ENCODE data around the gene KRTAP19-8.
A peak's percentile ranks its signal among the peaks of the same experiment; 100 is the strongest.

The KRTAP19-8 gene, protein sequence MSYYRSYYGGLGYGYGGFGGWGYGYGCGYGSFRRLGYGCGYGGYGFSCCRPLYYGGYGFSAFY

DNA sequence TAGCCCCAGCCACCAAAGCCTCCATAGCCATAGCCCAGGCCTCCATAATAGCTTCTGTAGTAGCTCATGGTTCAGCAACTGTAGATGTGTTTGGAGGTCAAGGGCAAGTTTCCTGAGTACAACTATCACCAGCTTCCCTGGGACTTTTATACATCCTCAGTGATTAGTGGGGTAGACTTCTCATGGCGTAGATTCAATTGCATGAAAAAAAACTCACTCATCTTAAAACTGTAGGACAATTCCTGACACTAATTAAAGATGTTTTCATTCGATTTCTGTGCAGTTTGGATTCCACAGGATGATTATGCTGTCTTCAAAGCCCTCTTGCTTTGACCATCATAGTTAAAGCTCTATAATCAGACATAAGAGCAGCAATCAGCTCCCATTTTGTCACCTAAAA, at the start of gene KRTAP19-8:
TSS of gene KRTAP19-8 (minus strand) at position 101 of the 400 bp plus-strand sequence. CDS start at position 68, 33 bp downstream.
- H3K4me3 ChIP-seq (ENCODE audit: low read length): no peak within 1 kb of the TSS
- DNase-seq (ENCODE audit: low read depth): no peak
- TF ChIP-seq, protein P1, sequence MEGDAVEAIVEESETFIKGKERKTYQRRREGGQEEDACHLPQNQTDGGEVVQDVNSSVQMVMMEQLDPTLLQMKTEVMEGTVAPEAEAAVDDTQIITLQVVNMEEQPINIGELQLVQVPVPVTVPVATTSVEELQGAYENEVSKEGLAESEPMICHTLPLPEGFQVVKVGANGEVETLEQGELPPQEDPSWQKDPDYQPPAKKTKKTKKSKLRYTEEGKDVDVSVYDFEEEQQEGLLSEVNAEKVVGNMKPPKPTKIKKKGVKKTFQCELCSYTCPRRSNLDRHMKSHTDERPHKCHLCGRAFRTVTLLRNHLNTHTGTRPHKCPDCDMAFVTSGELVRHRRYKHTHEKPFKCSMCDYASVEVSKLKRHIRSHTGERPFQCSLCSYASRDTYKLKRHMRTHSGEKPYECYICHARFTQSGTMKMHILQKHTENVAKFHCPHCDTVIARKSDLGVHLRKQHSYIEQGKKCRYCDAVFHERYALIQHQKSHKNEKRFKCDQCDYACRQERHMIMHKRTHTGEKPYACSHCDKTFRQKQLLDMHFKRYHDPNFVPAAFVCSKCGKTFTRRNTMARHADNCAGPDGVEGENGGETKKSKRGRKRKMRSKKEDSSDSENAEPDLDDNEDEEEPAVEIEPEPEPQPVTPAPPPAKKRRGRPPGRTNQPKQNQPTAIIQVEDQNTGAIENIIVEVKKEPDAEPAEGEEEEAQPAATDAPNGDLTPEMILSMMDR (IDR thresholded peaks at IDR 0.05; ENCODE audit: insufficient read depth, low read depth, low read length, missing control alignments): no peak

DNA sequence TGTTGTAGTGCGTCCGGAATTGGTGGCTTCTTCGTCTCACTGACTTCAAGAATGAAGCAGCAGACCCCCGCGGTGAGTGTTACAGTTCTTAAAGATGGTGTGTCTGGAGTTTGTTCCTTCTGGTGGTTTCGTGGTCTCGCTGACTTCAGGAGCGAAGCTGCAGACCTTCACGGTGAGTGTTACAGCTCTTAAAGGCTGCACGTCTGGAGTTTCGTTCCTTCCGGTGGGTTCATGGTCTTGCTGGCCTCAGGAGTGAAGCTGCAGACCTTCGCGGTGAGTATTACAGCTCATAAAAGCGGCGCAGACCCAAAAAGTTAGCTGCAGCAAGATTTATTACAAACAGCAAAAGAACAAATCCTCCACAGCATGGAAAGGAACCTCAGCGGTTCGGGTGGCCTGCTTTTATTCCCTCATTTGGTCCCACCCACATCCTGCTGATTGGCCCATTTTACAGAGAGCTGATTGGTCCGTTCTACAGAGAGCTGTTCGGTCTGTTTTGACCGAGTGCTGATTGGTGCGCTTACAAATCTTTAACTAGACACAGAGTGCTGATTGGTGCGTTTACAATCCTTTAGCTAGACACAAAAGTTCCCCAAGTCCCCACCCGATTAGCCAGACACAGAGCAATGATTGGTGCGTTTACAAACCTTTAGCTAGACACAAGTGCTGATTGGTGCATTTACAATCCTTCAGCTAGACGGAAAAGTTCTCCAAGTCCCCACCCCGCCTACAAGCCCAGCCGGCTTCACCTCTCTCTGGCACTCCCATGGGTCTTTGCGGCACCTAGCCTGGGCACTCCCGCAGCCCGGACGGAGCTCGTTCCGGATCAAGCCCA, 49.6 kb upstream of the KRTAP19-8 start:
- H3K4me3 ChIP-seq (ENCODE audit: low read length): no peak overlapping the region
- TF ChIP-seq, protein P1 (IDR thresholded peaks at IDR 0.05; ENCODE audit: insufficient read depth, low read depth, low read length, missing control alignments): no peak
- no peak for DNase-seq (ENCODE audit: low read depth)

DNA sequence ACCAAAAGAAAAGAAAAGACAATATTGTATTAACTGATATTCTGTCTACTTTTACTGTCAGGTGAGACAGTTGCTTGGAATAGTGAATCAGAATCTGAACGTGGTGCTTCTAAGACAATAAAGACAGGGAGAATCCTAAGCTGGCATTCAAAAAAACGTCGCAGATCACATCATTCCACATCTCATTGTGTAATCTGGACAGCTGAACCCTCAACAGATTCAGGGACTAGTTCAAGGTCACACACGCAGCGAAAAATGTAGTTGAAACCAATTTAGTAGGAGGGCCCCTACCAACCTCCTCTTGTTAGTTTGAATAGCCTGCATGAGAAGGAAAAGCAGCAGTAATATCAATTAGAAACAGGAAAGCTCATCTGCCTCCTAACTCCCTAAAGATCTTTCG, 46.4 kb upstream of the KRTAP19-8 start:
- no peak overlapping the region for H3K4me3 ChIP-seq (ENCODE audit: low read length)
- TF ChIP-seq, protein P1 (IDR thresholded peaks at IDR 0.05; ENCODE audit: insufficient read depth, low read depth, low read length, missing control alignments): no peak
- no peak for DNase-seq (ENCODE audit: low read depth)

DNA sequence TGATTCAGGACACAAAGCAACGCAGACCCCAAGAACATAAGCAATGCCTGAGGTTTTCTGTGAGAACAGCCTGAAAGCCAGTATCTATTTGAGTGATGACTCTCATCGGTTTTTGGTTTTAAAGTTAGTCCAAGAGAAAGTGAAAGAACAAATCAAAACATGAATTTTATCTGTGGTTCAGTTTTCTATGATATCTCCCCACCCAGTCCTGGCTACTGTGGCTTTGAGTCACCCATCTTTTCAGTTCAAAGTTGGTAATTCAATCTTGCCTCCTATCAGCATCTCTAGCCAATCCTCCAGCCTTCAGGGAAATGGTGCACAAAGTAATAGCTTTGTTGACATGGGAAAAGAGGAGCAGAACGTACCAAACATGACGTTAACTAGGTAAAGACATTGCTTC, 40.5 kb upstream of the KRTAP19-8 start:
- no peak overlapping the region for H3K4me3 ChIP-seq (ENCODE audit: low read length)
- TF ChIP-seq, protein P1 (IDR thresholded peaks at IDR 0.05; ENCODE audit: insufficient read depth, low read depth, low read length, missing control alignments): no peak
- no peak for DNase-seq (ENCODE audit: low read depth)

DNA sequence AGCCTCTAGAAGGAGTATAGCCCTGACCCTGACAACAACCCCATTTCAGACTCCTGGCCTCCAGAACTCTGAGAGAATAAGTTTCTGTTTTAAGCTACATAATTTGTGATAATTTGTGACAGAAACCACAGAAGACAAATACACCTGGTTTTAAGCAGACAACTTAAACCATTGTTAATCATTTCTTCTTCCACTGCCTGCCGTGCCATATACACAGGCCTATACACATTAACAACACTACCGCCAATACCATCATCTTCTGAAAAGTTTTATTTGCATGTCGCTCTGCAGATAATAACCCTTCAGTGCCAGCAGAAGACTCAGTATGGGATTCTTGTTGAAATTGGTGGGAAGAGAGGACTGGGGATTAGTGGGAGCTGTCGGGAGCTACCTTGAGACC, 39.9 kb upstream of the KRTAP19-8 start:
- TF ChIP-seq, protein P1 (IDR thresholded peaks at IDR 0.05; ENCODE audit: insufficient read depth, low read depth, low read length, missing control alignments): no peak
- no peak overlapping the region for H3K4me3 ChIP-seq (ENCODE audit: low read length)
- no peak for DNase-seq (ENCODE audit: low read depth)

DNA sequence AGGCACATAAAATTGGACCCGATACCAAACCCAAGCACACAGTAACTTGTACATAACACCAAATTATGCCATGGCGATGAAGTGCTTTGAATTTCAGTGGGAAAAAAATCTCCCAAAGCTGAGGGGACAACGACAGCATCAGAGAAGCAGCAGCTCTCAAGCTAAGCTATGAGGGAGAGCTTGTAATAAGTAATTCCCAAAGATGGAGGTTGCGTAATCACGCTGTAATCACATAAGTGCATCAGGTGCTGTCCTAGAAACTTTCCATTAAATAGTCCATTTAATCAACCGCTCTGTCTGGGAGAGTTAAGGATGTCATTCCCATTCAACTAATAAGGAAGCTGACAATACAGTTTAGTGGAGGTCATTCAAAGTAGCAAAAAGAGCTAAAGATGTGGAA, 37.6 kb upstream of the KRTAP19-8 start:
- TF ChIP-seq, protein P1 (IDR thresholded peaks at IDR 0.05; ENCODE audit: insufficient read depth, low read depth, low read length, missing control alignments): no peak
- H3K4me3 ChIP-seq (ENCODE audit: low read length): no peak overlapping the region
- peak; percentile 3 for DNase-seq (ENCODE audit: low read depth)

All from epithelial cell of esophagus (primary cell).